ENCODE data around the gene PDZRN4.
A peak's percentile ranks its signal among the peaks of the same experiment; 100 is the strongest.
"Not testable (repeated sequence)": the region's sequence is repeated elsewhere in the genome, so short reads cannot be mapped to it uniquely, and the experiment has no call there.

Gene PDZRN4

GRCh38 chr12:41302979-41303403 is 114.9 kb downstream of the PDZRN4 start:
- no peak overlapping the region for H3K27ac ChIP-seq (ENCODE audit: insufficient read depth, low read depth, low read length, poor library complexity, severe bottlenecking)
- no peaks in the 10 kb centered on the region for H3K4me1 ChIP-seq (ENCODE audit: control insufficient read depth, insufficient read depth, low read length)
- 91 to 100% methylated on average over 3 to 5 of the region's 5 CpGs for WGBS, 2 experiments
- no peaks in the 10 kb centered on the region for H3K36me3 ChIP-seq (ENCODE audit: control insufficient read depth, insufficient read depth, low read length)
- no peaks in the 10 kb centered on the region for H3K9me3 ChIP-seq (ENCODE audit: control insufficient read depth, low read length)
- no peak overlapping the region for H3K4me3 ChIP-seq (ENCODE audit: insufficient read depth, low read depth, low read length)
- no peaks in the 10 kb centered on the region for H3K27me3 ChIP-seq (ENCODE audit: control insufficient read depth, insufficient read depth, low read length, poor library complexity, severe bottlenecking)

GRCh38 chr12:41304526-41304925 is 116.4 kb downstream of the PDZRN4 start:
- Histone ChIP-seq H3K4me1 (ENCODE audit: control insufficient read depth, insufficient read depth, low read length) (no peaks in the 10 kb centered on the region), H3K27me3 (ENCODE audit: control insufficient read depth, insufficient read depth, low read length, poor library complexity, severe bottlenecking) (no peaks in the 10 kb centered on the region), H3K36me3 (ENCODE audit: control insufficient read depth, insufficient read depth, low read length) (no peaks in the 10 kb centered on the region), H3K9me3 (ENCODE audit: control insufficient read depth, low read length) (no peaks in the 10 kb centered on the region), H3K4me3 (ENCODE audit: insufficient read depth, low read depth, low read length) (no peak overlapping the region), H3K27ac (ENCODE audit: insufficient read depth, low read depth, low read length, poor library complexity, severe bottlenecking) (no peak overlapping the region)
- WGBS, 2 experiments: 88 to 100% methylated on average over 1 of the region's 1 CpG

- Histone ChIP-seq H3K4me3 (ENCODE audit: insufficient read depth, low read depth, low read length) (no peak overlapping the region), H3K27me3 (ENCODE audit: control insufficient read depth, insufficient read depth, low read length, poor library complexity, severe bottlenecking) (no peaks in the 10 kb centered on the region), H3K9me3 (ENCODE audit: control insufficient read depth, low read length) (no peaks in the 10 kb centered on the region), H3K27ac (ENCODE audit: insufficient read depth, low read depth, low read length, poor library complexity, severe bottlenecking) (no peak overlapping the region), H3K36me3 (ENCODE audit: control insufficient read depth, insufficient read depth, low read length) (no peaks in the 10 kb centered on the region), H3K4me1 (ENCODE audit: control insufficient read depth, insufficient read depth, low read length) (no peaks in the 10 kb centered on the region)
- 81 to 87% methylated on average over 1 of the region's 2 CpGs for WGBS, 2 experiments
These were observed 122.2 kb downstream of the PDZRN4 start for GRCh38 chr12:41310367-41310766.

GRCh38 chr12:41311883-41312282 is 123.8 kb downstream of the PDZRN4 start:
- Histone ChIP-seq H3K4me3 (ENCODE audit: insufficient read depth, low read depth, low read length) (no peak overlapping the region), H3K27me3 (ENCODE audit: control insufficient read depth, insufficient read depth, low read length, poor library complexity, severe bottlenecking) (no peaks in the 10 kb centered on the region), H3K4me1 (ENCODE audit: control insufficient read depth, insufficient read depth, low read length) (no peaks in the 10 kb centered on the region), H3K9me3 (ENCODE audit: control insufficient read depth, low read length) (no peaks in the 10 kb centered on the region), H3K27ac (ENCODE audit: insufficient read depth, low read depth, low read length, poor library complexity, severe bottlenecking) (no peak overlapping the region), H3K36me3 (ENCODE audit: control insufficient read depth, insufficient read depth, low read length) (no peaks in the 10 kb centered on the region)
- WGBS, 2 experiments: 97 to 100% methylated on average over 2 of the region's 2 CpGs

- not testable (repeated sequence) for H3K27me3 ChIP-seq (ENCODE audit: control insufficient read depth, insufficient read depth, low read length, poor library complexity, severe bottlenecking); H3K9me3 ChIP-seq (ENCODE audit: control insufficient read depth, low read length); H3K36me3 ChIP-seq (ENCODE audit: control insufficient read depth, insufficient read depth, low read length); H3K4me1 ChIP-seq (ENCODE audit: control insufficient read depth, insufficient read depth, low read length); H3K27ac ChIP-seq (ENCODE audit: insufficient read depth, low read depth, low read length, poor library complexity, severe bottlenecking); H3K4me3 ChIP-seq (ENCODE audit: insufficient read depth, low read depth, low read length)
- WGBS, 2 experiments: 90 to 98% methylated on average over 4 of the region's 4 CpGs
These were observed 124.3 kb downstream of the PDZRN4 start for GRCh38 chr12:41312451-41312850.

GRCh38 chr12:41325336-41325735 is 137.2 kb downstream of the PDZRN4 start:
- Histone ChIP-seq H3K4me3 (ENCODE audit: insufficient read depth, low read depth, low read length) (no peak overlapping the region), H3K4me1 (ENCODE audit: control insufficient read depth, insufficient read depth, low read length) (peaks cover 3% of the 10 kb centered on the region), H3K36me3 (ENCODE audit: control insufficient read depth, insufficient read depth, low read length) (no peaks in the 10 kb centered on the region), H3K27me3 (ENCODE audit: control insufficient read depth, insufficient read depth, low read length, poor library complexity, severe bottlenecking) (no peaks in the 10 kb centered on the region), H3K9me3 (ENCODE audit: control insufficient read depth, low read length) (no peaks in the 10 kb centered on the region), H3K27ac (ENCODE audit: insufficient read depth, low read depth, low read length, poor library complexity, severe bottlenecking) (no peak overlapping the region)
- WGBS, 2 experiments: 89 to 92% methylated on average over 2 to 3 of the region's 3 CpGs

GRCh38 chr12:41327096-41327895 is 139.2 kb downstream of the PDZRN4 start:
- Histone ChIP-seq H3K4me3 (ENCODE audit: insufficient read depth, low read depth, low read length) (no peak overlapping the region), H3K9me3 (ENCODE audit: control insufficient read depth, low read length) (no peaks in the 10 kb centered on the region), H3K27me3 (ENCODE audit: control insufficient read depth, insufficient read depth, low read length, poor library complexity, severe bottlenecking) (no peaks in the 10 kb centered on the region), H3K4me1 (ENCODE audit: control insufficient read depth, insufficient read depth, low read length) (peaks cover 3% of the 10 kb centered on the region), H3K27ac (ENCODE audit: insufficient read depth, low read depth, low read length, poor library complexity, severe bottlenecking) (peak overlapping the region; percentile 52), H3K36me3 (ENCODE audit: control insufficient read depth, insufficient read depth, low read length) (no peaks in the 10 kb centered on the region)
- WGBS, 2 experiments: 42 to 53% methylated on average over 4 of the region's 4 CpGs

- H3K27me3 ChIP-seq (ENCODE audit: control insufficient read depth, insufficient read depth, low read length, poor library complexity, severe bottlenecking): no peaks in the 10 kb centered on the region
- H3K9me3 ChIP-seq (ENCODE audit: control insufficient read depth, low read length): no peaks in the 10 kb centered on the region
- peak overlapping the region; percentile 55 for H3K27ac ChIP-seq (ENCODE audit: insufficient read depth, low read depth, low read length, poor library complexity, severe bottlenecking)
- H3K36me3 ChIP-seq (ENCODE audit: control insufficient read depth, insufficient read depth, low read length): no peaks in the 10 kb centered on the region
- 8 to 38% methylated on average over 1 of the region's 1 CpG for WGBS, 2 experiments
- no peak overlapping the region for H3K4me3 ChIP-seq (ENCODE audit: insufficient read depth, low read depth, low read length)
- H3K4me1 ChIP-seq (ENCODE audit: control insufficient read depth, insufficient read depth, low read length): peaks cover 11% of the 10 kb centered on the region
These were observed 145.9 kb downstream of the PDZRN4 start for GRCh38 chr12:41333974-41334373.

- peaks cover 11% of the 10 kb centered on the region for H3K4me1 ChIP-seq (ENCODE audit: control insufficient read depth, insufficient read depth, low read length)
- no peaks in the 10 kb centered on the region for H3K27me3 ChIP-seq (ENCODE audit: control insufficient read depth, insufficient read depth, low read length, poor library complexity, severe bottlenecking)
- H3K9me3 ChIP-seq (ENCODE audit: control insufficient read depth, low read length): no peaks in the 10 kb centered on the region
- no peak overlapping the region for H3K4me3 ChIP-seq (ENCODE audit: insufficient read depth, low read depth, low read length)
- WGBS, 2 experiments: 41 to 59% methylated on average over 1 of the region's 1 CpG
- peak overlapping the region; percentile 55 for H3K27ac ChIP-seq (ENCODE audit: insufficient read depth, low read depth, low read length, poor library complexity, severe bottlenecking)
- no peaks in the 10 kb centered on the region for H3K36me3 ChIP-seq (ENCODE audit: control insufficient read depth, insufficient read depth, low read length)
These were observed 146.3 kb downstream of the PDZRN4 start for GRCh38 chr12:41334390-41334789.

- Histone ChIP-seq H3K4me3 (ENCODE audit: insufficient read depth, low read depth, low read length) (no peak overlapping the region), H3K27ac (ENCODE audit: insufficient read depth, low read depth, low read length, poor library complexity, severe bottlenecking) (no peak overlapping the region), H3K4me1 (ENCODE audit: control insufficient read depth, insufficient read depth, low read length) (peaks cover 11% of the 10 kb centered on the region), H3K9me3 (ENCODE audit: control insufficient read depth, low read length) (no peaks in the 10 kb centered on the region), H3K27me3 (ENCODE audit: control insufficient read depth, insufficient read depth, low read length, poor library complexity, severe bottlenecking) (no peaks in the 10 kb centered on the region), H3K36me3 (ENCODE audit: control insufficient read depth, insufficient read depth, low read length) (no peaks in the 10 kb centered on the region)
- 34 to 36% methylated on average over 3 of the region's 3 CpGs for WGBS, 2 experiments
These were observed 148.0 kb downstream of the PDZRN4 start for GRCh38 chr12:41336041-41336549.

Data from ectodermal cell (in vitro differentiated cells).